HG03571 (cell line): Measurements from ENCODE around the gene TIMM50.

Experiments used
- ATAC-seq: cut with Tn5 transposase; IDR thresholded peaks from one replicate; pipeline ENCODE4 v1.9.1; 2021; ENCODE audit not compliant: unreplicated experiment

TIMM50 gene

GRCh38 chr19:39498798-39499642 is 18.4 kb downstream of the TIMM50 start, which contains the start of gene DLL3:
TSS of gene DLL3 (plus strand) at chr19:39498947. CDS start at chr19:39498975, 28 bp downstream.
- no peak for ATAC-seq

- no peak for ATAC-seq
These were observed 19.3 kb downstream of the TIMM50 start for GRCh38 chr19:39499932-39500331.

GRCh38 chr19:39500543-39500942 is 19.9 kb downstream of the TIMM50 start:
- ATAC-seq: no peak

DNA sequence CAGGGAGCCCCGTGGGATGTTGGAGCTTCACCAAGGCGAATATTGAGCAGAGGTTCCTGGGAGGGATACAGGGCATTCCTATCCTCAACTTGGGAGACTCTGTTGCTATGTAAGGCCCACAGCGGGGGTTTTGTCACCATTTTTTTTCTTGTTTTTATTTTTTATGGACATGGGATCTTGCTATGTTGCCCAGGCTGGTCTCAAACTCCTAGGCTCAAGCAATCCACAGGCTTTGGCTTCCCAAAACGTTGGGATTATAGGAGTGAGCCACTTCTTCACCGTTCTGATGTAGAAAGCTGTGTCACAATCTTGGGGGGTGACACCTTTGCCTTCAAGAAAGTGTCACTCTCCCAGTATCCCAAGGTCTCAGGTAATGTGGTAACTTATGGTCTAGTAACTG is 20.7 kb downstream of the TIMM50 start:
- no peak for ATAC-seq

DNA sequence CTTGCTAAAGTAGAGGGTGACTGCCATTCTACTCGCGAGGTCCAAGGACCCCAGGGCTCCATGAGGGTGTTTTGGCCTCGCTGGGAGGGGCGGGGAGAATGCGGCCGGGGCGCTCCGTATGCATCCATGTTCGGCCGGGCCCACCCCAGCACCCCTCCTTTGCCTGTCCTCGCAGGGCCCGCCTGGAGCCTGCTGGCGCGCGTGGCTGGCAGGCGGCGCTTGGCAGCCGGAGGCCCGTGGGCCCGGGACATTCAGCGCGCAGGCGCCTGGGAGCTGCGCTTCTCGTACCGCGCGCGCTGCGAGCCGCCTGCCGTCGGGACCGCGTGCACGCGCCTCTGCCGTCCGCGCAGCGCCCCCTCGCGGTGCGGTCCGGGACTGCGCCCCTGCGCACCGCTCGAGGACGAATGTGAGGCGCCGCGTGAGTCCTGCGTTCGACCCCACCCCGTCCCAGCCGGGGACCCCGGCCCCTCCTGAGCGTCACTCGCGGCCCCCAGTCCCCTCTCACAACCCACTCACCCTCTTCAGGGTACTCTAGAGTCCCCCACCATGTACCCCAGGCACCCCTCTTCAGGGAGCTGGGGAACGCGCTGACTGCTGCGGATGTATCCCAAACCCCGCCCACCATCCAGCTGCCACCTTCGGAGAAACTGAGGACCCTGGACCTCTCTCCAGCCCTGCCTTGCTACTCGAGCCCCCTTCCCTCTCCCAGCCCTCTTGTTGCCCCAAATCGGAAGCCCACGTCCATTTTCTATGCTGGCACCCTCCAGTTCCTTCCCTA is 22.2 kb downstream of the TIMM50 start:
- no peak for ATAC-seq

GRCh38 chr19:39506598-39506943 is 25.9 kb downstream of the TIMM50 start:
- ATAC-seq: no peak

- no peak for ATAC-seq
These were observed 26.5 kb downstream of the TIMM50 start for GRCh38 chr19:39506944-39507714.

GRCh38 chr19:39507715-39508364 is 27.2 kb downstream of the TIMM50 start:
- ATAC-seq: no peak

GRCh38 chr19:39508629-39509028 is 28.0 kb downstream of the TIMM50 start:
- ATAC-seq: no peak

DNA sequence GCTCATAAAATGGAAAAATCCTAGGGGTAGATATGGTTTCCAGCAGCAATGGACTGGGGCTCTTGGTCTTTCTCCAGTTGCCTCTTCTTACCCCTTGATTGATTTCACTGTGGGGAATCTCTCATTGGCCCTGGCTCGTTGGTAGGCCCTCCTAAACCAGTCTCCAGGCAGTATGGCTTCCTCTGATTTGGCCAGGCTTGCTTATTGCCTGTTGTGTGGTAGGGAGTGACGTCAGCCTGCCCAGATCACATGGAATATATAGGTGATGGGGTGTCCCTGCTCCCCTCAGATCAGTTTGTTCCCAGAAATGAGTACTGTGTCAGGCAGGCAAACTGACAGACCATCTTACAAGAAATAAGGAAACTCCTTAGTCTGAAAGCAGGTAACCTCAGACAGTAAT is 28.6 kb downstream of the TIMM50 start:
- ATAC-seq: no peak

DNA sequence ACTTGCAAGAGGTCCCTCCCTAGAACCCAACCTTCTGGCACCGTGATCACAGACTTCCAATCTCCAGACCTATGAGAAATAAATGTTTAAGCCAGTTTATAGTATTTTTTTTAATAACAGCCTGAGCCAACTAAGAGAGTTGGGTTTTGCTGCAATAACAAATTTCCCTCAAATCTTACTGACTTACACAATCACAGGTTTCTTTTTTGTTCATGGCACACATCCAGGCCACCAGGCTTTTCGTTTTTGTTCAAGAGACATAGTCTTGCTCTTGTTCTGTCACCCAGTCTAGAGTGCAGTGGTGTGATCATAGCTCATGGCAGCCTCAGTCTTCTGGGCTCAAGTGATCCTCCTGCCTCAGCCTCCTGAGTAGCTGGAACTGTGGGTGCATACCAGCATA is 32.4 kb downstream of the TIMM50 start:
- no peak for ATAC-seq

- no peak for ATAC-seq
These were observed 34.4 kb downstream of the TIMM50 start, which contains the start of gene SELENOV for GRCh38 chr19:39514840-39515550. TSS of gene SELENOV (plus strand) at chr19:39515139. CDS start at chr19:39515213, 74 bp downstream.

GRCh38 chr19:39515551-39516191 is 35.0 kb downstream of the TIMM50 start:
- ATAC-seq: no peak

- no peak for ATAC-seq
These were observed 35.6 kb downstream of the TIMM50 start for GRCh38 chr19:39516270-39516669.

DNA sequence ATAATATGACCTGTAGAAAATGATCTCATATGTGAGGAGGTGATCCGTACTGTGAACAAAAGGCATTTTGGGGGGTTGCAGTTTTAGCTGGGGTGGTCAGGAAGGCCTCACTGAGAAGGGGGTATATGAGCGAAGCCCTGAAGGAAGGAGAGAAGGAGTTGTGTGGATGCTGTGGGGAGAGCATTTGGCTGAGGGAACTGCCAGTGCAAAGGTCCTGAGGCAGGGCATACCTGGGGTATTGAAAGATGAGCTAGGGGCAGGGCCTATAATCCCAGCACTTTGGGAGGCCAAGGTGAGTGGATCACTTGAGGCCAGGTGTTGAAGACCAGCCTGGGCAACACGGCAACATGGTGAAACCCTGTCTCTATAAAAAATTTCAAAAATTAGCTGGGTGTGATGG is 36.8 kb downstream of the TIMM50 start:
- ATAC-seq: no peak

DNA sequence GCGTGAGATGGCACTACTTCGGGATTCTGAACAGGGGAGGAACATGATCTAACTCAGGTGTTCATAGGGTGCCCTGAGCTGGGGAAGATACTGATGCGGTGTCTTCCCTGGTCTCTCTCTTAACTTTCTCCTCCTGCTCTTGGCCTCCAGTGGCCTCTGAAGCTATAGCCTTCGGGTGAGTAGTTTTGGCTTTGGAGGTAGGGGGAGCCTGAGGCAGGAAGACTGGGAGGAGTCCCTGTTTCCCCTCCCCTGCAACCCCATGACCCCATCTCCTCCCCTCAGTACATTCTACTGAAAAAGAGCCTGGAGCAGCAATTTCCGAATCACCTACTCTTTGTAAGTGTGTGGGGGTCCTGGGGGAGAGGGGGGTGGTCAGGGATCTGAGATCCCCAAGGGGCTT is 37.8 kb downstream of the TIMM50 start:
- no peak for ATAC-seq

DNA sequence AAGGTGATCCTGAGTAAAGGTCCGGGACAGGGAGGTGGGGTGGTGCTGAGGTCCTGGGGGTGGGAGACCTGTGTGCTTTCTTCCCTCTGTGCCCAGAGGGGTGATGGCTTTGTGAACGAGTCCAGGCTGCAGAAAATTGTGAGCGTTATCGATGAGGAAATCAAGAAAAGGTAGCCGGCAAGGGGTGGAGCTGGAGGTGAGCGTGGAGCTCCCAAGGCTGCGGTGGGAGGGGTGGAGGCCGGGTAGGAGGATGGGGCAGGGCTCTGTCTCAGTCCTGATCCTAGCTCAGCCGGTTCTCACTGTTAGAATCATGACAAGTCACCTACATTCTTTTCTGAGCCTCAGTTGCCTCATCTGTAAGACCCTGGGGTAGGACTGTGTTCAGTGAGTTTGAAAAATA is 38.3 kb downstream of the TIMM50 start:
- ATAC-seq: no peak

DNA sequence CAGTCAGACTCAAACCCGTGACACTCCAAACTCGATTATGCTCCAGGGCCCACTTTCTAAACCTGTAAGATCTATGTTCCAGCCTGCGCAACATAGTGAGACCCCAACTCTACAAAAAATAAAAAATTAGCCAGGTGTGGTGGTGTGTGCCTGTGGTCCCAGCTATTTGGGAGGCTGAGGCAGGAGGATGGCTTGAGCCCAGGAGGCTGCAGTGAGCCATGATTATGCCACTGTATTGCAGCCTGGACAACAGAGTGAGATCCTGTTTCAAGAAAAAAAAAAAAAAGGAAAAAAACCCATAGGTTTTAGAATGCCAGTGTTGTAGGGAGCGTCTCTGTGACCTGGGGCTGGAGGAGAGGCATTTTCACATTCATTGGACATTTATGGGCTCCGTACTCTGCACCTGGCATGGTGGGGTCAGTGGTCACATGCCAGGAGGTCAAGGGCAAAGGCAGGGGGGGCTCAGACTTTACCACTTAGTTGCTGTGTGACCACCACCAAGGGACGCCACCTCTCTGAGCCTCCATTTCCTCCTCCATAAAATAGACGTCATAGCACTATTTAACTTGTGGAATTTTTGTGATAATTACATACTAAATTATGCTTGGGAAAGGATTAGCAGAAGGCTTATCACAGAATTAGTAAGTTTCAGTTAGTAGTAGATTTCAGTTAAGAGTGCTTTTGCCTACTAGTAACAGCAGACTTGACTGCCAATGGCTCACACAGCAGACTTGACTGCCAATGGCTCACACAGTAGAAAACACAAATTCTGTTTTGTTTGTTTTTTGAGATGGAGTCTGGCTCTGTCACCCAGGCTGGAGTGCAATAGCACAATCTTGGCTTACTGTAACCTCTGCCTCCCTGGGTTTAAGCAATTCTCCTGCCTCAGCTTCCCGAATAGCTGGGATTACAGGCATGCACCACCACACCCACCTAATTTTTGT is 40.2 kb downstream of the TIMM50 start:
- no peak for ATAC-seq

GRCh38 chr19:39524495-39524894 is 43.9 kb downstream of the TIMM50 start:
- ATAC-seq: no peak
